Measurements from ENCODE around the gene CHST12. TPM values are rescaled to one million over a fixed set of nuclear protein-coding genes. Genes with fewer than 3 reads are reported as not detected.

CHST12 gene
- total RNA-seq, 2 donors from 2014 or later = 14.5 to 18.5 TPM

GRCh38 chr7:2443491-2443890 lies 40.1 kb downstream of the CHST12 start:
- H3K27ac ChIP-seq (ENCODE audit: low read depth, low read length) = no peak overlapping the region
- no peaks in the 10 kb centered on the region for H3K9me3 ChIP-seq (ENCODE audit: control insufficient read depth, low read length)
- Mint-ChIP-seq H3K27me3 (ENCODE audit: insufficient read depth) (no peaks in the 10 kb centered on the region), H3K27ac (no peak overlapping the region), H3K9me3 (no peaks in the 10 kb centered on the region), H3K4me1 (no peaks in the 10 kb centered on the region), H3K36me3 (ENCODE audit: low read depth) (peaks cover 19% of the 10 kb centered on the region), H3K4me3 (no peak overlapping the region)
- H3K4me3 ChIP-seq (ENCODE audit: low read length) = no peak overlapping the region
- no peaks in the 10 kb centered on the region for H3K27me3 ChIP-seq (ENCODE audit: control insufficient read depth, insufficient read depth, low read length, poor library complexity, severe bottlenecking)
- H3K9ac ChIP-seq (ENCODE audit: extremely low read depth, low read length, poor library complexity, severe bottlenecking) = no peak overlapping the region
- WGBS, 2 experiments (ENCODE audit: insufficient coverage in 1 of 2, insufficient read length in 1 of 2) = 95 to 97% methylated on average over 6 to 9 of the region's 9 CpGs
- DNase-seq = no peak
- H3K36me3 ChIP-seq (ENCODE audit: control insufficient read depth, insufficient read depth, low read length) = no peaks in the 10 kb centered on the region
- H3K4me1 ChIP-seq (ENCODE audit: control insufficient read depth, insufficient read depth, low read length) = no peaks in the 10 kb centered on the region
- TF ChIP-seq, protein P1, sequence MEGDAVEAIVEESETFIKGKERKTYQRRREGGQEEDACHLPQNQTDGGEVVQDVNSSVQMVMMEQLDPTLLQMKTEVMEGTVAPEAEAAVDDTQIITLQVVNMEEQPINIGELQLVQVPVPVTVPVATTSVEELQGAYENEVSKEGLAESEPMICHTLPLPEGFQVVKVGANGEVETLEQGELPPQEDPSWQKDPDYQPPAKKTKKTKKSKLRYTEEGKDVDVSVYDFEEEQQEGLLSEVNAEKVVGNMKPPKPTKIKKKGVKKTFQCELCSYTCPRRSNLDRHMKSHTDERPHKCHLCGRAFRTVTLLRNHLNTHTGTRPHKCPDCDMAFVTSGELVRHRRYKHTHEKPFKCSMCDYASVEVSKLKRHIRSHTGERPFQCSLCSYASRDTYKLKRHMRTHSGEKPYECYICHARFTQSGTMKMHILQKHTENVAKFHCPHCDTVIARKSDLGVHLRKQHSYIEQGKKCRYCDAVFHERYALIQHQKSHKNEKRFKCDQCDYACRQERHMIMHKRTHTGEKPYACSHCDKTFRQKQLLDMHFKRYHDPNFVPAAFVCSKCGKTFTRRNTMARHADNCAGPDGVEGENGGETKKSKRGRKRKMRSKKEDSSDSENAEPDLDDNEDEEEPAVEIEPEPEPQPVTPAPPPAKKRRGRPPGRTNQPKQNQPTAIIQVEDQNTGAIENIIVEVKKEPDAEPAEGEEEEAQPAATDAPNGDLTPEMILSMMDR (conservative IDR thresholded peaks at IDR 0.05) = no peak

DNA sequence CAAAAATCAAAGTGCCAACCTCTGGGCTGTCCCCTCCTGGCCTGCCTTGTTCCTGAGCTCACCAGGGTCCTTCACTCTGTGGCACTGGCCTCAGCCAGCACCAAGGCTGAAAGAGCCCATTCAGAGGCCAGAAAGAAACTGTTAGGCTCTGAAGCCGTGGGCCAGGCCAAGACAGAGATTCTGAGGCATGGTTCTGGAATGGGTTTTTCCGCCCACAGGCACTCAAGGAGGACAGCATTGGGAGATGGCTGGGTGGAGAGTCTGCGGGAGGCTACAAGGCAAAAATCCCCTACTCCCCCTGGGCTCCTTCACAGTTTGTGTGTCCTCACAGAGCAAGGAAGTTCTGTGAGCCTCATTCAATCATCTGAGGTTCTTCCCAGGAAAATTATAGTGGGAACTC lies 41.1 kb downstream of the CHST12 start:
- H3K4me3 ChIP-seq (ENCODE audit: low read length) = no peak overlapping the region
- no peak overlapping the region for H3K9ac ChIP-seq (ENCODE audit: extremely low read depth, low read length, poor library complexity, severe bottlenecking)
- H3K27ac ChIP-seq (ENCODE audit: low read depth, low read length) = no peak overlapping the region
- no peaks in the 10 kb centered on the region for H3K9me3 ChIP-seq (ENCODE audit: control insufficient read depth, low read length)
- TF ChIP-seq, protein P1 (conservative IDR thresholded peaks at IDR 0.05) = no peak
- no peaks in the 10 kb centered on the region for H3K27me3 Mint-ChIP-seq (ENCODE audit: insufficient read depth)
- no peaks in the 10 kb centered on the region for H3K36me3 ChIP-seq (ENCODE audit: control insufficient read depth, insufficient read depth, low read length)
- H3K36me3 Mint-ChIP-seq (ENCODE audit: low read depth) = peaks cover 15% of the 10 kb centered on the region
- WGBS, 2 experiments (ENCODE audit: insufficient coverage in 1 of 2, insufficient read length in 1 of 2) = 83 to 94% methylated on average over 1 to 3 of the region's 3 CpGs
- H3K4me1 Mint-ChIP-seq = no peaks in the 10 kb centered on the region
- no peak for DNase-seq
- no peak overlapping the region for H3K27ac Mint-ChIP-seq
- no peaks in the 10 kb centered on the region for H3K27me3 ChIP-seq (ENCODE audit: control insufficient read depth, insufficient read depth, low read length, poor library complexity, severe bottlenecking)
- no peak overlapping the region for H3K4me3 Mint-ChIP-seq
- H3K4me1 ChIP-seq (ENCODE audit: control insufficient read depth, insufficient read depth, low read length) = no peaks in the 10 kb centered on the region
- H3K9me3 Mint-ChIP-seq = no peaks in the 10 kb centered on the region

- TF ChIP-seq, protein P1 (conservative IDR thresholded peaks at IDR 0.05) = no peak
- Mint-ChIP-seq H3K36me3 (ENCODE audit: low read depth) (peaks cover 13% of the 10 kb centered on the region), H3K4me3 (no peak overlapping the region), H3K9me3 (no peaks in the 10 kb centered on the region), H3K4me1 (no peaks in the 10 kb centered on the region), H3K27ac (no peak overlapping the region), H3K27me3 (ENCODE audit: insufficient read depth) (no peaks in the 10 kb centered on the region)
- Histone ChIP-seq H3K9ac (ENCODE audit: extremely low read depth, low read length, poor library complexity, severe bottlenecking) (no peak overlapping the region), H3K36me3 (ENCODE audit: control insufficient read depth, insufficient read depth, low read length) (no peaks in the 10 kb centered on the region), H3K9me3 (ENCODE audit: control insufficient read depth, low read length) (no peaks in the 10 kb centered on the region), H3K4me1 (ENCODE audit: control insufficient read depth, insufficient read depth, low read length) (no peaks in the 10 kb centered on the region), H3K27ac (ENCODE audit: low read depth, low read length) (no peak overlapping the region), H3K27me3 (ENCODE audit: control insufficient read depth, insufficient read depth, low read length, poor library complexity, severe bottlenecking) (no peaks in the 10 kb centered on the region), H3K4me3 (ENCODE audit: low read length) (no peak overlapping the region)
- 90 to 96% methylated on average over 8 to 10 of the region's 10 CpGs for WGBS, 2 experiments (ENCODE audit: insufficient coverage in 1 of 2, insufficient read length in 1 of 2)
- no peak for DNase-seq
Observed at GRCh38 chr7:2445047-2445446, 41.6 kb downstream of the CHST12 start.
